ENCODE data around the gene NPHP3.
A peak's percentile ranks its signal among the peaks of the same experiment; 100 is the strongest.
"Not testable (repeated sequence)": the region's sequence is repeated elsewhere in the genome, so short reads cannot be mapped to it uniquely, and the experiment has no call there.

The NPHP3 gene, protein sequence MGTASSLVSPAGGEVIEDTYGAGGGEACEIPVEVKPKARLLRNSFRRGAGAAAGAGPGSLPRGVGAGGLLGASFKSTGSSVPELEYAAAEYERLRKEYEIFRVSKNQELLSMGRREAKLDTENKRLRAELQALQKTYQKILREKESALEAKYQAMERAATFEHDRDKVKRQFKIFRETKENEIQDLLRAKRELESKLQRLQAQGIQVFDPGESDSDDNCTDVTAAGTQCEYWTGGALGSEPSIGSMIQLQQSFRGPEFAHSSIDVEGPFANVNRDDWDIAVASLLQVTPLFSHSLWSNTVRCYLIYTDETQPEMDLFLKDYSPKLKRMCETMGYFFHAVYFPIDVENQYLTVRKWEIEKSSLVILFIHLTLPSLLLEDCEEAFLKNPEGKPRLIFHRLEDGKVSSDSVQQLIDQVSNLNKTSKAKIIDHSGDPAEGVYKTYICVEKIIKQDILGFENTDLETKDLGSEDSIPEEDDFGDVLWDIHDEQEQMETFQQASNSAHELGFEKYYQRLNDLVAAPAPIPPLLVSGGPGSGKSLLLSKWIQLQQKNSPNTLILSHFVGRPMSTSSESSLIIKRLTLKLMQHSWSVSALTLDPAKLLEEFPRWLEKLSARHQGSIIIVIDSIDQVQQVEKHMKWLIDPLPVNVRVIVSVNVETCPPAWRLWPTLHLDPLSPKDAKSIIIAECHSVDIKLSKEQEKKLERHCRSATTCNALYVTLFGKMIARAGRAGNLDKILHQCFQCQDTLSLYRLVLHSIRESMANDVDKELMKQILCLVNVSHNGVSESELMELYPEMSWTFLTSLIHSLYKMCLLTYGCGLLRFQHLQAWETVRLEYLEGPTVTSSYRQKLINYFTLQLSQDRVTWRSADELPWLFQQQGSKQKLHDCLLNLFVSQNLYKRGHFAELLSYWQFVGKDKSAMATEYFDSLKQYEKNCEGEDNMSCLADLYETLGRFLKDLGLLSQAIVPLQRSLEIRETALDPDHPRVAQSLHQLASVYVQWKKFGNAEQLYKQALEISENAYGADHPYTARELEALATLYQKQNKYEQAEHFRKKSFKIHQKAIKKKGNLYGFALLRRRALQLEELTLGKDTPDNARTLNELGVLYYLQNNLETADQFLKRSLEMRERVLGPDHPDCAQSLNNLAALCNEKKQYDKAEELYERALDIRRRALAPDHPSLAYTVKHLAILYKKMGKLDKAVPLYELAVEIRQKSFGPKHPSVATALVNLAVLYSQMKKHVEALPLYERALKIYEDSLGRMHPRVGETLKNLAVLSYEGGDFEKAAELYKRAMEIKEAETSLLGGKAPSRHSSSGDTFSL (N-terminal part only)

GRCh38 chr3:132722165-132723023, at the start of gene NPHP3:
TSS of gene NPHP3 (minus strand) at chr3:132722409. CDS start at chr3:132722355, 54 bp downstream.
- peak; percentile 95 to 99 (median 96) for DNase-seq (ENCODE audit: low read depth in 2 of 3, low spot score in 1 of 3)

- no peak for DNase-seq (ENCODE audit: low read depth in 2 of 3, low spot score in 1 of 3)
Measured at GRCh38 chr3:132758740-132759139, 36.5 kb upstream of the NPHP3 start.

DNA sequence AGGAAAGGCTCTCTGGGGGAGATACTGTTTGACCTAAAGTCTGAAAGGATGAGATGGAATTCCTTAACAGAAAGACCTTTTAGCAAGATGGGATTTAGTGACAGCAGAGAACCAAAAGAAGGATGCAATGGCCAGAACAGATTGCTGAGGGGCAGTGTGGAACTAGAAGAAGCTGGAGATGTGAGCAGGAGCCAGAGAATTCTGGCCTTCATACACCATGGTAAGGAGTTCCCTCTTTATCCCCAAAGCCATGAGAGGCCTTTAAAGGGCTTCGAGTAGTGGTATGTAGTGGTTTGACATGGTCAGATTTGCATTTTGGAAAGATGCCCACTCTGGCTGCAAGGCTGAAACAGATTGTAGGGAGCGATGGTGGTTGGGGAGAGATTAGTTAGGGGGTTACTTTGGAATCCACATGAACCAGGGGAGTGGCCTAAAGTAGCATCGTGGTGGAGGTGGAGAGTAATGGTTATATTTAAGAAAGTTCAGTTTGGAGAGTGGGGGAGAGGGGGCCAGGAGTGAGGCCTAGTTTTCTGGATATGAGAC, 34.0 kb upstream of the NPHP3 start:
- no peak for DNase-seq (ENCODE audit: low read depth in 2 of 3, low spot score in 1 of 3)

DNA sequence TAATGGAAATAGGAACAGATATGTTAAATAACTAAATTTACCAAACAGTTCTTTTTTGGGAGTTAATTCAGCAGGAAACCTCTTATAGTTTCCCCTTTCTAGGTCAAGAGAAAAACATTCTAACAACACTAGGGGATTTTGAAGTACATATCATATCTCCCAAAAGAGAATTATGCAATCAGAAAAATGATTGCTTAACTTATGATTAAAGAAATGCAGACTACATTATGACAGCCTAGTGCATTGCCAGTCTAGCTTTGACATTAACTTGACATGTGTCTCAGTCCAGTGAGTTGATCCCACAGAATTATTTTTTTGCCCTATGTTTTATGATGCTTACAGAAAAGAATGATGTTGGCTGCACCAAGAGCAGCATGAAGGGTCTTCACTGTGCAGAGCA, 31.7 kb upstream of the NPHP3 start:
- no peak for DNase-seq (ENCODE audit: low read depth in 2 of 3, low spot score in 1 of 3)

- DNase-seq (ENCODE audit: low read depth in 2 of 3, low spot score in 1 of 3) = no peak
Measured at GRCh38 chr3:132749786-132750185, 27.6 kb upstream of the NPHP3 start.

- DNase-seq (ENCODE audit: low read depth in 2 of 3, low spot score in 1 of 3) = not testable (repeated sequence)
Measured at GRCh38 chr3:132746720-132747119, 24.5 kb upstream of the NPHP3 start.

DNA sequence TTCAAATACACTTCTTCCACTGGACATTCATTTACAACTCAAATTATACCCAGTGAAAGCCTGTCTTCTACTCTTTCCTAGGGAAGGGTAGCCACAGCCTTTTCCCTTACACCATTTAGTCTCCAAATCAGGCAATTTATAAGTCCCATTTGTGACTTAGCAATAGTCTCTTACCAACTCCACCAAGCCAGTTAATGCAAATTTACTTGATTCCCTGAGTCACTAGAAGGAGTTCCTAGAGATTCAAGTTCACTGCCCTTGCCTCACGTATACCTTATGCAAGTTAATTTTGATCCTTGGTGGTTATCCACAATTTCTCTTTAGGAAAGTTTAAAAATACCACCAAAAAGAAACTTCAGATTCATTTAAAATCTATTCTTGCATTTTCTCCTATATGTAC, 16.1 kb upstream of the NPHP3 start:
- no peak for DNase-seq (ENCODE audit: low read depth in 2 of 3, low spot score in 1 of 3)

DNA sequence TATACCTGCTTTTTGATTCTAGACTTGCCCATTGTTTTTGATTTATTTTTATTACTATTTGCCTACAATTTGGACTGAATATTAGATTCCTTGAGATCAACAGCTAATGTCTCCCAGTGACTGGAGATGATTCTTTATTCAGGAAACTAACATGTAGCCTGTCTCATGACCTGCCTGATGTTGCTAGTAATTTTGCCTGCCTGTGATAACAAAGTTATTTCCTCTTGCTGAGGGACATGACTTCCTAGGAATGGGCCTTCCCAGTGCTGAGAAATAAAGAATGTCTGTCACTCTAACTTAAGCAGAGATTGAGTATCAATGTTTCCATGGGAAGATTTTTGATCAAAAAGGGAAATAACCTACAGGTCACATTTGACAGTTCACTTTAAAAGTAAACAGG, 13.4 kb upstream of the NPHP3 start:
- no peak for DNase-seq (ENCODE audit: low read depth in 2 of 3, low spot score in 1 of 3)

DNA sequence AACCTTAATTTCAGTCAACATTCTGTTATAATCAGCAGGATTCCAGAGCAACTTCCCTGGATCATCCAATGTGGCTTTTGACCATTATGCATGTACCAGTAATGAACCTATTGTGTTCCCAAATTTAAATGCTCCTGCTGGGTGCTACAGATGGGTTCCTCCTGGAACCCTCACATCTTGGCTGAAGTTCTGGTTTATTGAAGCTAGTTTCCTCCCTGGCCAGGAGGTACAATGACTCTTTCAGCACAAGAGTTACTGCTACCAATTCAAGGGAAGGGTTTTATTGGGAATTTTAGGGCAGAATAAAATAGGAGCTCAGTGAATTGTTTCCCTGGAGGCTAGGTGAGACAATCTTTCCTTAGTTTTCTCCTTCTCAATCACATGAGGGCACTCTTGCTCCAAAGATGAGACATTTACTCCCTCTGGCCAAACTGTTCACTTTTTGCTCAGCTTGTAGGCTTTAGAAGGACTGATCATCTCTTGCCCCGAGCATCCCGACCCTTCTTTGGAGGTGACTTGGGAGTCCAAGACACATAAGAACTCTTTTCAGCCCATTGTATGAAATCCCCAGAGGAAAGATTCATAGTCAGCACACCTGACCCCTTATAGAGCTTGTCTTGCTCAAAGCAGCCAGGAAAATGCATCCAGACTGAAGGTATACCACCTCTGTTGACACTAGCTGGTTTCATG, 8.8 kb upstream of the NPHP3 start:
- DNase-seq (ENCODE audit: low read depth in 2 of 3, low spot score in 1 of 3) = no peak

- DNase-seq (ENCODE audit: low read depth in 2 of 3, low spot score in 1 of 3) = peak in 1 of 3 donors; percentile 9
Measured at GRCh38 chr3:132726341-132726823, 4.2 kb upstream of the NPHP3 start.

- DNase-seq (ENCODE audit: low read depth in 2 of 3, low spot score in 1 of 3) = no peak
Measured at GRCh38 chr3:132723024-132723950, 1.1 kb upstream of the NPHP3 start.

- DNase-seq (ENCODE audit: low read depth in 2 of 3, low spot score in 1 of 3) = peak in 1 of 3 donors; percentile 3
Measured at GRCh38 chr3:132721479-132722164, 587 bp downstream of the NPHP3 start.

DNA sequence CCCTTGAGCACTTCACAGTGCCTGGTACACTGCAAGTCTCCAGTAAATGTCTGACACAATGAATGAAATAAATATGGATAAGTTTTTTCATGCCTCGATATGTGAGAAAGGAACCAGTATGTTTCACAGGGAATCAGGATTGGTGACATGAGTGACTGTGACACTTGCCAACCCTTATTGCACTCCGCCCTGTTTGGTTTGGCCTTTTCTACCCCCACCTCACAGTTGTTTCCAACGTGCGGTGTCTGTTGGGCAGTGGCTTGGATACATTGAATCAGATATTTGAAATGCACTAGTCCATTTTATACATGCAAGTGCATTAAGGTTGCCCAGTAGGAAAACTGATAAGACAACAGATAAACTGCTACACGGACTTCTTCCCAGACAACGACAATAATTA, 2.0 kb downstream of the NPHP3 start:
- DNase-seq (ENCODE audit: low read depth in 2 of 3, low spot score in 1 of 3) = no peak

DNA sequence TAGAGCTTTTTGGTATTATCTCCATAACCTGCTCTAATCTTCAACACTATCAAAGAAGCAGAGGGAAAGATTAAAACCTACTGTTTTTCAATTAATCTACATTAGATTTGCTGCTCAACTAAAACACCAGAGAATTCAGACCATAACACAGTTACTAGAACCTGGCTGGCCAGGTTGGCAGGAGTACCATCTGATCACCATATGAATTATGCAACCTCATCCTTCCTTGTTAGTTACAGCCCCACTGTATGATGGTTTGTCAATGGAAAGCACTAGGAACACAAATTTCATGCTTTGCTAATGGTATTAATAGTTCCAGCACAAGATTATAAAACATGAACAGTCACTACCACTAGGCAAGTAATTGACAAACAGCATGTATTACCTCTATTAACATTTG, 5.8 kb downstream of the NPHP3 start:
- no peak for DNase-seq (ENCODE audit: low read depth in 2 of 3, low spot score in 1 of 3)

- DNase-seq (ENCODE audit: low read depth in 2 of 3, low spot score in 1 of 3) = no peak
Measured at GRCh38 chr3:132713977-132714727, 8.1 kb downstream of the NPHP3 start.

DNA sequence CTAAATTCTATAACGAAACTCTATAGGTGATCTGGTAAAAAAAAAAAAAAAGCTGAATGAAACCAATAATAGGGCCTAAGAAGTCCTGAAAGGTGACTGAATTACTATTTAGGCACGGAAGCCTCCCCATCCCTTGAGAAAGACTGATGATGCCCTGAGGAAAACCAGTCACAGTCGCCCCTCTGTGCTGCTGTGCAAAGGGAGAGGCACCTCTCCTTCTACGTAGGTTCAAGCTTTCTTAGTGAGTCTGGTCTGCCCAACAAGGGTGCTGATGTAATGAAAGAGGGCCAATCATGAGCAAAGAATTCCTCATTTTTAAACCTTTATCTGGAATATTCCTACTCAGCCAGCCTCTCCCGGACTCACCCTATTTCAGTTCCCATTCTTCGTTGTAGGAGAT, 11.9 kb downstream of the NPHP3 start:
- no peak for DNase-seq (ENCODE audit: low read depth in 2 of 3, low spot score in 1 of 3)

- DNase-seq (ENCODE audit: low read depth in 2 of 3, low spot score in 1 of 3) = no peak
Measured at GRCh38 chr3:132709761-132710160, 12.4 kb downstream of the NPHP3 start.

Data from stimulated activated CD4-positive, alpha-beta T cell treated with anti-CD3 and anti-CD28 coated beads, Interleukin-12 subunit alpha, Interleukin-12 subunit beta, amount 100 ng/mL, for 48 hours (primary cell).